ENCODE measurements around the gene ZNF547. TPM values are rescaled to one million over a fixed set of nuclear protein-coding genes. Genes with fewer than 3 reads are reported as not detected.

ZNF547 gene
- total and polyA plus RNA-seq, 12 donors, result 1.1 to 10.9 (median 4.6) TPM

GRCh38 chr19:57395710-57396109 is 32.4 kb downstream of the ZNF547 start:
- H3K4me1 ChIP-seq (replicated peaks in 1 of 2), result peaks cover 5 to 8% of the 10 kb centered on the region in 2 donors
- no peak overlapping the region for H3K4me3 ChIP-seq
- 86 to 98% (median 92%) methylated on average over 5 of the region's 5 CpGs for WGBS, 4 donors
- peaks cover 0 to 4% (median 0%) of the 10 kb centered on the region in 3 donors for H3K9me3 ChIP-seq (replicated peaks in 1 of 3)
- no peak for TF ChIP-seq POLR2A (IDR thresholded peaks at IDR 0.05)
- TF ChIP-seq CTCF (IDR thresholded peaks at IDR 0.05), result no peak
- no peaks in the 10 kb centered on the region for H3K27me3 ChIP-seq
- intact Hi-C loops (cut with DNase I), result no loop called here
- no peak overlapping the region for H3K27ac ChIP-seq
- H3K36me3 ChIP-seq (replicated peaks in 1 of 2), result peaks cover 0 to 38% of the 10 kb centered on the region in 2 donors
- DNase-seq, result no peak

DNA sequence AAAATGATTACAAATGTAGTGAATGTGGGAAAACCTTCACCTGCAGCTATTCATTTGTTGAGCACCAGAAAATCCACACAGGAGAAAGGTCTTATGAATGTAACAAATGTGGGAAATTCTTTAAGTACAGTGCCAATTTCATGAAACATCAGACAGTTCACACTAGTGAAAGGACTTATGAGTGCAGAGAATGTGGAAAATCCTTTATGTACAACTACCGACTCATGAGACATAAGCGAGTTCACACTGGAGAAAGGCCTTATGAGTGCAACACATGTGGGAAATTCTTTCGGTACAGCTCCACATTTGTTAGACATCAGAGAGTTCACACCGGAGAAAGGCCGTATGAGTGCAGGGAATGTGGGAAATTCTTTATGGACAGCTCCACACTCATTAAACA is 35.5 kb downstream of the ZNF547 start:
- TF ChIP-seq CTCF (IDR thresholded peaks at IDR 0.05) (no peak), POLR2A (IDR thresholded peaks at IDR 0.05) (no peak)
- no peak for DNase-seq
- no peak overlapping the region for H3K27ac ChIP-seq
- peaks cover 0 to 4% (median 0%) of the 10 kb centered on the region in 3 donors for H3K9me3 ChIP-seq (replicated peaks in 1 of 3)
- H3K27me3 ChIP-seq, result no peaks in the 10 kb centered on the region
- H3K4me3 ChIP-seq, result no peak overlapping the region
- peaks cover 0 to 37% of the 10 kb centered on the region in 2 donors for H3K36me3 ChIP-seq (replicated peaks in 1 of 2)
- intact Hi-C loops (cut with DNase I), result no loop called here
- WGBS, 4 donors, result 95 to 98% (median 97%) methylated on average over 5 of the region's 5 CpGs
- no peaks in the 10 kb centered on the region for H3K4me1 ChIP-seq (replicated peaks in 1 of 2)

DNA sequence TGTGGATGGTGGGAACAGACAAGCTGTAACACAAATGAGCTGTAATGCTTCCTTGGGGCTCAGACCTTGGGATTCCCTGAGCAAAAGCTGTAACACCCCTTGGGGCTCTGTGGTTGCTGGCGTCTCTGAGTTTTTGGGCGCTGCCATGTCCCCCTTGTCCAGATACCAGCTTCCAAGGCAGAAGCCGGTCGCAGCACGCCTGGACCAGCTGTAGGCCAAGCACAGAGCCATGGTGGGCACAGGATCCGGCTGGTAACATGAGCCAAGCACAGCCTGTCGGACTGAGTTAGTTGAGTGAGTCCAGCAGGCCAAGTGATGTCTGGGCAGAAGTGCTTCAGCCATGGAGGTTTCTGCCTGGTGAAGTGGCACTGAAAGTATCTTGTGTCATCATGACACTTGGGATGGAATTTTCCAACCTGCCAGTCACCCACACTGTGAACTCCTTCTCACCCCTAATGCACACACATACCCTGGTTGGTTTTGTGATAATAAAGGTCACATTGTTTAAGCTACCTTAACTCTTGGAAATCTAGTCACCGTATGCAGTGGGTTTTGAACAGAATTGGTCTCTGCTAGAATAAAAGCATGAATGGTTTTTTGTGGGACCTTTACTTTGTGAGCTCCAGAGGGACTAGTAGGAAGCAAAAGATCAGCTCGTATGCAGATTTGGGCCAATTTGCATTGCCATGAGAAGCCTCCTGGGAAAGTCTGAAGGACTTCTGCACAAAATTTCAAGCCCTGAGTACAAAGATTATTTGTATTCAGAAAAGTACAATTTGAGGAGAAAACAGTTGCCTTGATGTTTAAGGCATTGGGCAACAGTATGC is 40.6 kb downstream of the ZNF547 start:
- 86 to 98% (median 95%) methylated on average over 2 to 9 of the region's 9 CpGs for WGBS, 4 donors
- H3K9me3 ChIP-seq (replicated peaks in 1 of 3), result peaks cover 0 to under 1% (median 0%) of the 10 kb centered on the region in 3 donors

More for the DNA sequence above, 40.6 kb downstream of the ZNF547 start:
- TF ChIP-seq CTCF (IDR thresholded peaks at IDR 0.05) (no peak), POLR2A (IDR thresholded peaks at IDR 0.05) (no peak)
- H3K27me3 ChIP-seq, result no peaks in the 10 kb centered on the region
- H3K4me3 ChIP-seq, result no peak overlapping the region
- intact Hi-C loops (cut with DNase I), result no loop called here
- DNase-seq, result no peak
- peaks cover 0 to 8% of the 10 kb centered on the region in 2 donors for H3K36me3 ChIP-seq (replicated peaks in 1 of 2)
- no peak overlapping the region for H3K27ac ChIP-seq
- H3K4me1 ChIP-seq (replicated peaks in 1 of 2), result no peaks in the 10 kb centered on the region
